ENCODE measurements around the gene COLEC12.

Gene COLEC12

DNA sequence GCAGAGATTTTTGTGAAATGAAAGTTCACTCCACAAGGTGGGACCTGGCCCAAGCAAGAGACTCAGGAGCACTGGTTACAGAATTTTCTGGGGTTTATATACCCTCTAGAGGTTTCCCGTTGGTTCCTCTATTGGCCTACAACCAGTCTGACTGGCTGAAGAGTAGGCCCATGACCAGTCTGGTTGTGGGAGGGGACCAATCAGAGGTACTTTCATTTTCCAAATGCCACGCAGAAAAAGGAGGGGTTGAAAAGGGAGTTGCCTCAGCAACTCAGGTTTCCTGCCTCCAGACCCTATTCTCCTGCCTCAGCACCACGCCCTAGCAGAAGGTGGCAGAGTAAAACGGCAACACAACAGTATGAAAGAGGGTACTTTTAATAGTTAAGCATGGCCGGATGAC lies 98.4 kb downstream of the COLEC12 start:
- no peaks in the 10 kb centered on the region for H3K4me1 ChIP-seq (ENCODE audit: insufficient read depth, low read length)

DNA sequence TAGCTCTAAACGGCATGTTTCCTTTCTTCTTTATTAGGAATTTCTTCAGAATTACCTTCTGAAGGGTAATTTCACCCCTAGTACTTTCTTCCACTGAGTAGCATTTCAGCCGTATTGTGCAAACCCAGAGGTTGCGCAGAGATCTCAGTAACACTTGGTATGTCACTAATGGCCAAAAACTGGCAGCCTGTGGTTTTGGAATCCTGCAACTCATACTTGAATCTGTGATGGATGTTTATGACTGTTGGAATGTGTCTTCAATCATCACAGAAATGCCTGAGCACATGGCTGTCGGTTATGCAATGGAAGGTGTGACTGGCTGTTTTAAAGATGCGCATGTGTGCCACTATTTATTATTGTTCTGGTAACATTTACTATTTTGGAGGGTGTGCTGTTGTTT lies 100.0 kb downstream of the COLEC12 start:
- Histone ChIP-seq H3K4me3 (ENCODE audit: low read length) (no peak overlapping the region), H3K4me1 (ENCODE audit: insufficient read depth, low read length) (peaks cover 4% of the 10 kb centered on the region), H3K36me3 (ENCODE audit: insufficient read depth, low read length) (no peaks in the 10 kb centered on the region), H2AFZ (ENCODE audit: low read depth, low read length) (no peak overlapping the region), H3K27me3 (ENCODE audit: insufficient read depth, low read length) (peaks cover 3% of the 10 kb centered on the region), H3K9me3 (ENCODE audit: low read length) (no peaks in the 10 kb centered on the region)

More for the DNA sequence above, 98.4 kb downstream of the COLEC12 start:
- Histone ChIP-seq H3K27me3 (ENCODE audit: insufficient read depth, low read length) (peaks cover 3% of the 10 kb centered on the region), H3K36me3 (ENCODE audit: insufficient read depth, low read length) (no peaks in the 10 kb centered on the region), H3K4me3 (ENCODE audit: low read length) (no peak overlapping the region), H3K9me3 (ENCODE audit: low read length) (no peaks in the 10 kb centered on the region), H2AFZ (ENCODE audit: low read depth, low read length) (no peak overlapping the region)

DNA sequence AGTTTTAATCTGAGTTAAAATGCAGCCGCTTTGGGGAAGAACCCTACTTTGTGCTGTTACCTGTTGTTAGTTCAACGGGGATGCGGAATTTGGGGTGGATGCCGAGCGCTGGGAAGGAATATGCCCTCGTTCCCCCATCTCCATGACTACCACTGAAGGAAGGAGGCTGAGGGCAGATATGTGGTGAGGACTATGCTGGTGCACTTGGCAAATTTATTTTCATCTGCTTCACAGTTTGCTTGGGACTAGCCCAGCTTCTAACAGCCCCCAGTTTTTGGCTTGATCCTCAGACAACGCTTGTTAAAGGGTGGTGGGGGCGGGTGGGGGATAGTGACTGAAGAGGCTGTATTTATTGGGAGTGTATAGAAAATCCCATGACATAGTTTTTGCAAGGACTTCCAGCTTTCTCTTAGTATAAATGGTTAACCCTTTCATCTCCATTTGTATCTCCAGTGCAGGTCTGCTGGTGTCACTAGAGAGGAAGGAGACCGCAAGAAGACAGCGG lies 100.8 kb downstream of the COLEC12 start:
- H2AFZ ChIP-seq (ENCODE audit: low read depth, low read length), result no peak overlapping the region
- no peaks in the 10 kb centered on the region for H3K9me3 ChIP-seq (ENCODE audit: low read length)
- peaks cover 3% of the 10 kb centered on the region for H3K27me3 ChIP-seq (ENCODE audit: insufficient read depth, low read length)
- H3K4me3 ChIP-seq (ENCODE audit: low read length), result no peak overlapping the region
- H3K36me3 ChIP-seq (ENCODE audit: insufficient read depth, low read length), result no peaks in the 10 kb centered on the region
- peaks cover 12% of the 10 kb centered on the region for H3K4me1 ChIP-seq (ENCODE audit: insufficient read depth, low read length)

DNA sequence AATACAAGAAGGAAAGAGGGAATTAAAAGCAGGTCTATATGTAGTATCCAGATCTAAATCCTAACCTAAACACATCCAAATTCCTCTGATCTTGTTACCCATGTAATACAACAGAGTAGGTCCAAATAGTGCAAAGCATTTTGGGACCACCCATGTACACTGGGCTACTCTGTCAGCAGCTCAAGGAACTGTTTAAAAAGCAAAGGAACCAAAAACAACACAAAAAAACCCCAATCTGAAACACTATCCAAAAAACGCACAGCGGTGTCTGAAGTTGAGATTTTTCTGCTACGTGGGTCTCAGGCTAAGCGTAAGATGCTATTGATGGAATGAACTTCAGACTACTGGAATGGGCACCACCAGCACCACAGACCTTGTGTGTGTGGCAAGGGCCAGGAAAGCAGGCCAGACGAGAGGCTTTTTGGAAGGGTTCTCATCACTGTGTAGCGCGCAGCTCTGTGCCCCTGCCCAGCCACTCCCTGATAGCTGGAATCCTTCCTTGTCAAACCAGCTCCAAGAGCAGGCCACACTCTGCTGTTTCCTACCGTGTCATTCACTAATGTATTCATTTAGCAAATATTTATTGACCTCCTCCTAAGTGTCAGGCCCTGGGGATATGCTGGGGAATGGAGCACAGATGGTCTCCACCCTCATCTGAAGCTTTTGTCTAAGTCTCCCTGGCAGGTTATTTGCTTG lies 101.4 kb downstream of the COLEC12 start:
- Histone ChIP-seq H3K36me3 (ENCODE audit: insufficient read depth, low read length) (no peaks in the 10 kb centered on the region), H3K27me3 (ENCODE audit: insufficient read depth, low read length) (peaks cover 3% of the 10 kb centered on the region), H3K4me3 (ENCODE audit: low read length) (no peak overlapping the region), H2AFZ (ENCODE audit: low read depth, low read length) (no peak overlapping the region), H3K4me1 (ENCODE audit: insufficient read depth, low read length) (peaks cover 13% of the 10 kb centered on the region), H3K9me3 (ENCODE audit: low read length) (no peaks in the 10 kb centered on the region)

DNA sequence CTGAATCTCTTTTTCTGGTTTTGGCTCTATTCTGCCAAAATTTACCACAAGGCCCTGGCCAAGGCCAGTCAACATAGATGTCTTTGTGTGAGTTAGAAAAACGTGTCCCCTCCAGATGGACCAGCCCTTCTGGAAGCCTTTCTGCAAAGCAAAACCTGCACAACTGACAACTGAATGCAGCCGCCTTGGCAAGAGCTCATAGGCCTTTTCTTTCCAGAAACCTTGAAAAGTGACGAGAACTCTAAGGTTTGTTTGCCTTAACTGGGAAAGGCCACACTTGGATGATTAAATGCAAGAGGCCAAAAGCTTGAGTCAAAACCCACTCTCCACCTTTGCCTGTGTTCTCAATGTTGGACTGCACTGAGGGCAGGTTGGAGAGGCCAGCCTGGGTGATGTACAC lies 103.9 kb downstream of the COLEC12 start:
- peaks cover 15% of the 10 kb centered on the region for H3K4me1 ChIP-seq (ENCODE audit: insufficient read depth, low read length)
- H3K36me3 ChIP-seq (ENCODE audit: insufficient read depth, low read length), result no peaks in the 10 kb centered on the region
- no peaks in the 10 kb centered on the region for H3K9me3 ChIP-seq (ENCODE audit: low read length)
- no peak overlapping the region for H3K4me3 ChIP-seq (ENCODE audit: low read length)
- no peak overlapping the region for H2AFZ ChIP-seq (ENCODE audit: low read depth, low read length)
- peaks cover 3% of the 10 kb centered on the region for H3K27me3 ChIP-seq (ENCODE audit: insufficient read depth, low read length)

DNA sequence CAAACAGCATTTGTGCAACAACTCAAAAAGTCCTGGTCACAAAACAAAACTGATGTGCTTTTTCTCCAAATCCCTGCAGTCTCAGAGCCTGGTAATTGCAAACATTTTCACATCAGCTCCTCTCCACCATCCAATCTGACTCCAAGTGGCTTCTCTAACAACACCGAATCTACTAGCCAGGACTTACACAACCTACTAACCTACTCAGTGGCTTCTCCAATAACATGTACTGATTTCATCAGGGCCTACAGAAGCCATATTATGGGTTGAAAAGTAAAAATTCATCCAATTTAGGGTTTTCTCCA lies 104.3 kb downstream of the COLEC12 start:
- H3K4me3 ChIP-seq (ENCODE audit: low read length), result no peak overlapping the region
- no peaks in the 10 kb centered on the region for H3K36me3 ChIP-seq (ENCODE audit: insufficient read depth, low read length)
- H3K9me3 ChIP-seq (ENCODE audit: low read length), result no peaks in the 10 kb centered on the region
- H3K27me3 ChIP-seq (ENCODE audit: insufficient read depth, low read length), result peaks cover 3% of the 10 kb centered on the region
- H2AFZ ChIP-seq (ENCODE audit: low read depth, low read length), result no peak overlapping the region
- peaks cover 15% of the 10 kb centered on the region for H3K4me1 ChIP-seq (ENCODE audit: insufficient read depth, low read length)

DNA sequence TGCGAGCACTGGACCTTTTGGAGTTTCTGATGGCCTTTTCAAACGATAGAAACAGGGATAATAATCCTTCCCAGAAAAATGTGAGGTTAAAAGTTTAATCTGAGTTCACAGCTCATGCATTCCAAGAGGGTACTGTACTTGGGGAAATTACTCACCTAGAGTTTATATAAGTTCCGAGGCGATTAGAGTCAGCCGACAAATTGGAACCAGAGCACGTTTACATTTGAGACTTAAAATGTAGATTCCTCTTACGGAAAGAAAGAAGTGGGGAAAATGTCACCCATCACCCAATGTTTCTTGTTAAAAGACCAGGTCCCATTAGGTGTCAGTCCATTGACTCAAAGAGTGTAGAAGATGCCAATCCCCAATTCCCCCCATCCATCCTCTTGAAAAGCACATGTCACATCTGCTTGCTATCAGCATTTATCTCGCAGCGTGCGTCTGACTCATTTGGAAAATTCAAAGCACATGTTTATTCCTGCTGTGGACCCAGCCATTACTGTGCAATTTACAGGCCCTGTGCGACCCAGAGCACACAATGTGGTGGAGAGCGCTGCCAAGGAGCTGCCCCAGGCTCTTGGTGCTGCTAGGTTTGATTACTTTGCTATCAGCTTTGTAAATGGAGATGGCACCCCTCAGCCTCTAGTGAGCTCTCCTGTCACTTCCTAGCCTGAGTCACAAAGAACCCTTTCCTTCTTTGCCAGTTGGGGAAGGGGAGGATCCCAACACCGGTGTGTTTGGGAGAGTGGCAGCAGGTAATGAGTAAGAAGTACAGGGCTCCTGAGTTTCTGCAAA lies 104.8 kb downstream of the COLEC12 start:
- Histone ChIP-seq H3K4me1 (ENCODE audit: insufficient read depth, low read length) (peaks cover 15% of the 10 kb centered on the region), H3K36me3 (ENCODE audit: insufficient read depth, low read length) (no peaks in the 10 kb centered on the region), H3K9me3 (ENCODE audit: low read length) (no peaks in the 10 kb centered on the region), H3K4me3 (ENCODE audit: low read length) (no peak overlapping the region), H2AFZ (ENCODE audit: low read depth, low read length) (no peak overlapping the region), H3K27me3 (ENCODE audit: insufficient read depth, low read length) (peaks cover 4% of the 10 kb centered on the region)

DNA sequence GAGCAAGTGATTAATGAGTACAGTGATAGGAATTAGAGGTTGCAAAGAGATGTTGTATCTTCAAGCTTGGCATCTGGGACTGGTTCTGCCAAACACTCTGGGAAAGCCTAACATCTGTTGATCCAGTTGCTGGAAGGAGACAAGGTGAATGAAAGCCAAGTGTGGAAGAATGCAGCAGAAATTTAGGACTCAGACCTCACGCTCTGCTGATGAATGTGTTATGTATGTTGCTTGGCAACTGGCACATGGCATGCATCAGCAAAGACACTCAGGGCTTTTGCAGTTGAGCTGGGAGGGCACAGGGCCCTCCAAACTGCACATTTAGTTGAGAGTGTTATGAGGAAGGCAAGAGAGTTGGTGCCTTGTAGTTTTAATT lies 105.5 kb downstream of the COLEC12 start:
- Histone ChIP-seq H3K36me3 (ENCODE audit: insufficient read depth, low read length) (no peaks in the 10 kb centered on the region), H2AFZ (ENCODE audit: low read depth, low read length) (no peak overlapping the region), H3K27me3 (ENCODE audit: insufficient read depth, low read length) (peaks cover 2% of the 10 kb centered on the region), H3K9me3 (ENCODE audit: low read length) (no peaks in the 10 kb centered on the region), H3K4me3 (ENCODE audit: low read length) (no peak overlapping the region), H3K4me1 (ENCODE audit: insufficient read depth, low read length) (peaks cover 15% of the 10 kb centered on the region)

DNA sequence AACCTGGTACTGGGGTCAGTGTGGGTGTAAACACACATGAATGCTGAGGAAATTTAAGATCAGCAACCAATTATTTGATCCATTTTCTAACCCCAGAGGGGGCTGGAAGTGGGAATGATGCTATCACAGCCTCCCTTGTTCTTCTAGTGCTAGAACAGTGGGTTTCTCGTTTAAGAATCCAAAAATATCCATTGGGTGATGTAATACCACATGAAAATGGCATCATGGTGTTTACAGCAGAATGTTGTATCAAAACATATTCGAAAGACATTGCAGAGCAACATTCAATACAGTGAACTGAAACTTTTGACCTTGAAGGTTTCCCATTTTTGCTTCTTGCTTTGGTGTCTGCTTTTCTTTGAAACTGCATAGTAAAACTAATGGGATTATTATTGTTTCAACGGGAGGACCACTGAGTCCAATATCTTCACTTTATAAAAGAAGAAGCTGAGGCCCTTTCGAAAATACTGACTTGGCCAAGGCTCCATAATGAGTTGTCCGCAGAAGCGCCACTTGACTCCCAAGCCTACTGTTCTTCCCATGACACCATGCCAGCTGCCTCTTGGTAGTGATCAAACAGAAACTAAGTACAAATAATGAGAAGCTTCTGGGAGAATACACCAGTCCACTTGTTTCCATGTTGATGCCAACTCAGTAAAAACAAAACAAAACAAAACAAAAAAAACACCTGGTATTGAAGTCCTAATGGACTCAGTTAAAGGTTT lies 106.1 kb downstream of the COLEC12 start:
- Histone ChIP-seq H3K36me3 (ENCODE audit: insufficient read depth, low read length) (no peaks in the 10 kb centered on the region), H3K4me3 (ENCODE audit: low read length) (no peak overlapping the region), H3K27me3 (ENCODE audit: insufficient read depth, low read length) (peaks cover 2% of the 10 kb centered on the region), H2AFZ (ENCODE audit: low read depth, low read length) (no peak overlapping the region), H3K4me1 (ENCODE audit: insufficient read depth, low read length) (peaks cover 15% of the 10 kb centered on the region), H3K9me3 (ENCODE audit: low read length) (no peaks in the 10 kb centered on the region)

DNA sequence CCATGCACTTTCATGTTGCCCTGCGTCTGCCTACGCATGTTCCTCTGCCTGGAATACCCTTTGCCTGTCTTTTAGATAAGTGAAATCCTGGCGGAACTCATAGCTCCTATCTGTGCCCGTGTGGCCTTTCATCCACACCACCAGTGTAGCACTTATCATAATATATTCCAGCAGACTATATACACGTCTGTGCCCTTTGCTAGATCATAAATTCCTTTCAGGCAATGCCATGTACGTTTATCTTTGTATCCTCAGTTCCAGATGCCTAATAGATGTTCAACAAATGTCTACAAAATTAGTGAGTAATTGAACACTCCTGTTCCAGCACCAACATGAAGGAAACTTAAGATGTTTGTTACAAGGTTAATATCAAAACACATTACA lies 106.9 kb downstream of the COLEC12 start:
- no peak overlapping the region for H2AFZ ChIP-seq (ENCODE audit: low read depth, low read length)

DNA sequence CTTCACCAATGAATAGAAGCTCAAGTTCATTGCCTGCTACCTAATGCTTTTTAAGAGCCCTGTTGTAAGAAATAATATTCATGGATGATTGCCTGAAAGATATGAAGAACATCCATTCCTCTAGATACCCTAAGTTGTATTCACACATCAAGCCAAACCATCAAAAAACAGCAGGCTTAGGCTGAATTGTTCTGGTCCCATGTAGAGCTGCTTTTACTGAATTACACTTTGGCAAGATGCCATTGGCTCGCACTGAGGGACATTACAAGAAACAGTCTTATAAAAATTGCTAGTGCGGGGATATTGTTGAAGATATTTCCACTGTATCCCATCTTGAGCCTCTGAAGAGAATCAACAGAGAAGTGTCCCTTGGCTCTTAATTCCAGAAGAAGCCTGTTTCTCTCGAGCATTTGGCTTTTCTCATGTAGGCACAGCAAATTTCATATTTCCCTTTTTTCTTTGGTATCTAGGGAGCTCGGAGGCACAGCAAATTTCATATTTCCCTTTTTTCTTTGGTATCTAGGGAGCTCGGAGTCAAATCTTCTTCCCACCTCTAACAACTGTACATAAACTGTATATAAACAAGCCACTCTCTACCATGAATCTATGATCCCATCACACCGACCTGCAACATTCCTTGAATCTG lies 107.5 kb downstream of the COLEC12 start:
- H3K27me3 ChIP-seq (ENCODE audit: insufficient read depth, low read length), result peaks cover 2% of the 10 kb centered on the region
- no peaks in the 10 kb centered on the region for H3K9me3 ChIP-seq (ENCODE audit: low read length)
- no peak overlapping the region for H3K4me3 ChIP-seq (ENCODE audit: low read length)
- H3K4me1 ChIP-seq (ENCODE audit: insufficient read depth, low read length), result peaks cover 15% of the 10 kb centered on the region
- H2AFZ ChIP-seq (ENCODE audit: low read depth, low read length), result no peak overlapping the region
- H3K36me3 ChIP-seq (ENCODE audit: insufficient read depth, low read length), result no peaks in the 10 kb centered on the region

More for the DNA sequence above, 106.9 kb downstream of the COLEC12 start:
- peaks cover 2% of the 10 kb centered on the region for H3K27me3 ChIP-seq (ENCODE audit: insufficient read depth, low read length)
- no peaks in the 10 kb centered on the region for H3K9me3 ChIP-seq (ENCODE audit: low read length)
- no peaks in the 10 kb centered on the region for H3K36me3 ChIP-seq (ENCODE audit: insufficient read depth, low read length)
- H3K4me3 ChIP-seq (ENCODE audit: low read length), result no peak overlapping the region
- H3K4me1 ChIP-seq (ENCODE audit: insufficient read depth, low read length), result peaks cover 15% of the 10 kb centered on the region

DNA sequence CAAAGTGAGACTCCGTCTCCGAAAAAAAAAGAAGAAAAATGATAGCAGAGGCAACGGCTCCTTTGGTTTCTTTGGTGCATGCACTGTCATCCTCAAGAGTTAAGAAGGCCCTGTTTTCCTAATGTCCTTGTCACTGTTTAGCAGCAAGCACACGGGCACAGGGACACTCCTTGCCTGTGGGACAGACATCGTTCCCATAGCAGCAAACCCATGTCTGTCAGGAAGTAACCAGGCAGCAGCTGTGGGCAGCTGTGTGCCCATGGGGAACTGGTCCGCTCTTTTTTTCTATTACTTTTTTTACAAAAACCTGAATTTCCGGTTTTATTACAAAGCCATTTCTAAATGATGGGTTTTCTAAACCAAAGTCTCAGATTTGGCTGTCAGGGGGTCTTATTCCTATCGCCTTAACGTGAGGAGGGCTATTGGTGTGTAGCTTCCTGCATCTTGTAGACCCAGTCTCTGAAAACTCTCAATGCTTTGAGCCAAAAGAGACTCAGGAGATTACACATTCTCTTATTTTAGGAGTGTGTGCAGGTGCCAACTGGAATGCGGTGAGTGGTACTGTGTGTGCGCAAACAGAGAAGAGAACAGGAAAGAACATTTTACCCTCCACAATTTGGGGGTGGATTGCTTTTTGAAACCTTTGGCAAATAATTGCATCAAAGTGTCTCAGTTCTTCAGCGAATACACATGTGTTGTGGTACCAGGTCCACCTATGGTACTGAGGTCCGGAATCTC lies 109.6 kb downstream of the COLEC12 start:
- Histone ChIP-seq H3K9me3 (ENCODE audit: low read length) (no peaks in the 10 kb centered on the region), H3K4me1 (ENCODE audit: insufficient read depth, low read length) (peaks cover 15% of the 10 kb centered on the region)

More for the DNA sequence above, 109.6 kb downstream of the COLEC12 start:
- H3K36me3 ChIP-seq (ENCODE audit: insufficient read depth, low read length), result no peaks in the 10 kb centered on the region
- peaks cover 2% of the 10 kb centered on the region for H3K27me3 ChIP-seq (ENCODE audit: insufficient read depth, low read length)
- H2AFZ ChIP-seq (ENCODE audit: low read depth, low read length), result no peak overlapping the region
- no peak overlapping the region for H3K4me3 ChIP-seq (ENCODE audit: low read length)
